Measurements from ENCODE around the gene CNNM1.

DNA sequence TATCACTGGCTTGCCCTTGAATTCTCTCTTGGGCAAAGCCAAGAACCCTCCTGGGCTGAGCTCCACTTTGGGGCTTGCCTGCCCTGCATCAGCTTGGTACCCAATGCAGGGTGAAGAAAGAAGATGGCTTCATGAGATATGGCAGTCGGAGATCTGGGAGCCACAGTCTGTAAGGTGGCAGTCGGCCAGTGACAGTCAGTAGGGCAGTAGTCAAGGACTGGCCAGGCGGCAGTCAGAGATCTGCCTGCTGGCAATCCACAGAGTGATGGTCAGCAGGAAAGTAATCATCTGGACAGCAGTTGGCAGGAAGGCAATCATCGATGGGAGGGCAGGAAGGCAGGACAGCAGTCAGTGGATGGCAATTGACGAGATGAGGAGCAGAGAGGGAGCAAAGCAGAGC, 32.6 kb upstream of the CNNM1 start:
- TF ChIP-seq, protein P1, sequence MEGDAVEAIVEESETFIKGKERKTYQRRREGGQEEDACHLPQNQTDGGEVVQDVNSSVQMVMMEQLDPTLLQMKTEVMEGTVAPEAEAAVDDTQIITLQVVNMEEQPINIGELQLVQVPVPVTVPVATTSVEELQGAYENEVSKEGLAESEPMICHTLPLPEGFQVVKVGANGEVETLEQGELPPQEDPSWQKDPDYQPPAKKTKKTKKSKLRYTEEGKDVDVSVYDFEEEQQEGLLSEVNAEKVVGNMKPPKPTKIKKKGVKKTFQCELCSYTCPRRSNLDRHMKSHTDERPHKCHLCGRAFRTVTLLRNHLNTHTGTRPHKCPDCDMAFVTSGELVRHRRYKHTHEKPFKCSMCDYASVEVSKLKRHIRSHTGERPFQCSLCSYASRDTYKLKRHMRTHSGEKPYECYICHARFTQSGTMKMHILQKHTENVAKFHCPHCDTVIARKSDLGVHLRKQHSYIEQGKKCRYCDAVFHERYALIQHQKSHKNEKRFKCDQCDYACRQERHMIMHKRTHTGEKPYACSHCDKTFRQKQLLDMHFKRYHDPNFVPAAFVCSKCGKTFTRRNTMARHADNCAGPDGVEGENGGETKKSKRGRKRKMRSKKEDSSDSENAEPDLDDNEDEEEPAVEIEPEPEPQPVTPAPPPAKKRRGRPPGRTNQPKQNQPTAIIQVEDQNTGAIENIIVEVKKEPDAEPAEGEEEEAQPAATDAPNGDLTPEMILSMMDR (IDR thresholded peaks at IDR 0.05), result no peak
- no peak for TF ChIP-seq EZH2 (IDR thresholded peaks at IDR 0.05; ENCODE audit: borderline replicate concordance, insufficient read depth, low read depth, low read length, poor library complexity, severe bottlenecking)

Measured in B cell (primary cell).